Fibroblast of villous mesenchyme (primary cell): Measurements from ENCODE around the gene ARHGEF28. TPM values are rescaled to one million over a fixed set of nuclear protein-coding genes. Genes with fewer than 3 reads are reported as not detected.

Experiments used
- DNase-seq: peaks from one replicate; pipeline ENCODE4 v3.0.0-alpha.2; 2010; ENCODE audit warnings: low read depth
- H3K4me3 ChIP-seq: 2 replicates; pipeline ENCODE4 v1.5.1; 2011; ENCODE audit warnings: low read depth, mild to moderate bottlenecking, low read length
- CTCF ChIP-seq: IDR thresholded peaks from 2 replicates; pipeline ENCODE4 v1.5.1; 2012; ENCODE audit warnings: low read depth, mild to moderate bottlenecking, low read length; ENCODE audit not compliant: insufficient read depth
- total RNA-seq: library from RNA; depleted of rRNA; stranded (reverse); fragments of >200 nt; gene quantifications from 2 replicates; pipeline ENCODE4 v1.2.3, GENCODE V29; 2012

The ARHGEF28 gene
- total RNA-seq, 1 donor = 40.2 TPM

GRCh38 chr5:73631500-73631899 lies 5.5 kb downstream of the ARHGEF28 start:
- DNase-seq = no peak
- TF ChIP-seq CTCF = no peak
- no peak overlapping the region for H3K4me3 ChIP-seq

GRCh38 chr5:73633060-73633459 lies 7.1 kb downstream of the ARHGEF28 start:
- DNase-seq = no peak

GRCh38 chr5:73636408-73636807 lies 10.4 kb downstream of the ARHGEF28 start:
- DNase-seq = no peak
- TF ChIP-seq CTCF = no peak
- H3K4me3 ChIP-seq = no peak overlapping the region

More at GRCh38 chr5:73633060-73633459, 7.1 kb downstream of the ARHGEF28 start:
- no peak overlapping the region for H3K4me3 ChIP-seq
- no peak for TF ChIP-seq CTCF

GRCh38 chr5:73637565-73637964 lies 11.6 kb downstream of the ARHGEF28 start:
- TF ChIP-seq CTCF = no peak
- no peak overlapping the region for H3K4me3 ChIP-seq
- DNase-seq = peak; percentile 34

- TF ChIP-seq CTCF = no peak
- no peak overlapping the region for H3K4me3 ChIP-seq
- DNase-seq = peak; percentile 57
Observed at GRCh38 chr5:73638344-73639095, 12.5 kb downstream of the ARHGEF28 start.

- peak; percentile 56 for DNase-seq
- TF ChIP-seq CTCF = no peak
Observed at GRCh38 chr5:73640861-73641320, 14.9 kb downstream of the ARHGEF28 start.

GRCh38 chr5:73641811-73642210 lies 15.8 kb downstream of the ARHGEF28 start:
- no peak for DNase-seq
- H3K4me3 ChIP-seq = no peak overlapping the region
- TF ChIP-seq CTCF = no peak

More at GRCh38 chr5:73640861-73641320, 14.9 kb downstream of the ARHGEF28 start:
- no peak overlapping the region for H3K4me3 ChIP-seq
